ENCODE measurements around the gene RORB. TPM values are rescaled to one million over a fixed set of nuclear protein-coding genes. Genes with fewer than 3 reads are reported as not detected.

Gene RORB
- total RNA-seq, 4 donors from 2014 or later, result under 0.01 to 2.5 (median 0.94) TPM; not detected in 1

DNA sequence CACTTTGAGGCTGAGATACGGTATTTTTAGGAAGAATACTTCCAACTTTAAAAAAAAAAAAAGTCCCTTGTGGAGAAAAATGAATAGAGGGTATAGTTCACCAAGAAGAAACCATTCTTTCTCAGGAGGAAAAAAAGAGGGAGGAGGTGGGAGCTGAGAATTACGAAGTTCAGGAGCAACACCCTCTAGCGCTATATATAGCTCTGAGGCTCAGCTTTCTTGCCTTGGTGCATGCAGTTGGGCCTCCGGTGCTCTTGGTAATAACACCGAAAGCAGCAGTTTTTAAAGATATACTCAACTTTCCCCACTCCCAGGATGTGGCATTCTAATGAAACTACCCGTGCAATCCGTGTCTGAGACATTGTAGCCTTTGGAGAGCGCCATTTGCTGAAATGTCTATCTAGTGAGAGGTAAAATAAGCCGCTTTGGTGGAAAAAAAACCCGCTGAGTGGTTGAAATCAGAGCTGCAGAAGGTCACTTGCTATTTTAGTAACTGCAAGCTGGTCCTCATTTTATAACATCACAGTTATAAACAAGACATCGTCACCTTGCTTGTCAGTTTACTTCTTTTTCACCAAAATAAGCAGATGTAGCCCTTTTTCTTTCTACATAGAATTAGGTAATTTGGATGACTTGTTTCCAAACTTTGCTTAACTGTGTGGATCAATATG is 156.4 kb downstream of the RORB start:
- no peaks in the 10 kb centered on the region for H3K27me3 ChIP-seq
- no peaks in the 10 kb centered on the region for H3K9me3 ChIP-seq
- no peak for TF ChIP-seq POLR2A (IDR thresholded peaks at IDR 0.05)
- TF ChIP-seq, protein P1, sequence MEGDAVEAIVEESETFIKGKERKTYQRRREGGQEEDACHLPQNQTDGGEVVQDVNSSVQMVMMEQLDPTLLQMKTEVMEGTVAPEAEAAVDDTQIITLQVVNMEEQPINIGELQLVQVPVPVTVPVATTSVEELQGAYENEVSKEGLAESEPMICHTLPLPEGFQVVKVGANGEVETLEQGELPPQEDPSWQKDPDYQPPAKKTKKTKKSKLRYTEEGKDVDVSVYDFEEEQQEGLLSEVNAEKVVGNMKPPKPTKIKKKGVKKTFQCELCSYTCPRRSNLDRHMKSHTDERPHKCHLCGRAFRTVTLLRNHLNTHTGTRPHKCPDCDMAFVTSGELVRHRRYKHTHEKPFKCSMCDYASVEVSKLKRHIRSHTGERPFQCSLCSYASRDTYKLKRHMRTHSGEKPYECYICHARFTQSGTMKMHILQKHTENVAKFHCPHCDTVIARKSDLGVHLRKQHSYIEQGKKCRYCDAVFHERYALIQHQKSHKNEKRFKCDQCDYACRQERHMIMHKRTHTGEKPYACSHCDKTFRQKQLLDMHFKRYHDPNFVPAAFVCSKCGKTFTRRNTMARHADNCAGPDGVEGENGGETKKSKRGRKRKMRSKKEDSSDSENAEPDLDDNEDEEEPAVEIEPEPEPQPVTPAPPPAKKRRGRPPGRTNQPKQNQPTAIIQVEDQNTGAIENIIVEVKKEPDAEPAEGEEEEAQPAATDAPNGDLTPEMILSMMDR (IDR thresholded peaks at IDR 0.05), result no peak
- DNase-seq, result no peak
- H3K27ac ChIP-seq, result no peak overlapping the region
- no peak overlapping the region for H3K4me3 ChIP-seq
- no peaks in the 10 kb centered on the region for H3K36me3 ChIP-seq
- no peaks in the 10 kb centered on the region for H3K4me1 ChIP-seq

DNA sequence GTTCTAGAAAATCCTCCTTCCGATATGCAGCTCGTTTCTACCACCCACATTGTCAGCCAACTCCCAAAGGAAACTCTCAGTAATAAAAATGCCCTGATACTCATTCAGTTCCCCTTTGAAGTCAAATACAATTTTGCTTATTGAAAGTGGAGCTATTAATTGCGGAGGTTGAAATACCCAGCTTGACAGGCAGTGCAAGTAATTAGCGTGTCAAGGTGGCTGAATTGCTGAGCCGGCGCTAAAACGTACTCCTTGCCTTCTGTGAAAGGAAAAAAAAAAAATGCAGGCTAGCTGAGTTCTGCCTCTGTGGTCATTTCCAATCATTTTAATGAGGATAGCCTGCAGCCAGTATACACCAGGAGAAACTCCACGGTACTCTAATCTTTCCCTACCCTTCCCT is 165.5 kb downstream of the RORB start:
- TF ChIP-seq, protein P1 (IDR thresholded peaks at IDR 0.05), result no peak
- no peak for TF ChIP-seq POLR2A (IDR thresholded peaks at IDR 0.05)
- no peak overlapping the region for H3K4me3 ChIP-seq
- H3K36me3 ChIP-seq, result no peaks in the 10 kb centered on the region
- no peaks in the 10 kb centered on the region for H3K27me3 ChIP-seq
- no peaks in the 10 kb centered on the region for H3K9me3 ChIP-seq
- no peak overlapping the region for H3K27ac ChIP-seq
- DNase-seq, result no peak
- H3K4me1 ChIP-seq, result no peaks in the 10 kb centered on the region

DNA sequence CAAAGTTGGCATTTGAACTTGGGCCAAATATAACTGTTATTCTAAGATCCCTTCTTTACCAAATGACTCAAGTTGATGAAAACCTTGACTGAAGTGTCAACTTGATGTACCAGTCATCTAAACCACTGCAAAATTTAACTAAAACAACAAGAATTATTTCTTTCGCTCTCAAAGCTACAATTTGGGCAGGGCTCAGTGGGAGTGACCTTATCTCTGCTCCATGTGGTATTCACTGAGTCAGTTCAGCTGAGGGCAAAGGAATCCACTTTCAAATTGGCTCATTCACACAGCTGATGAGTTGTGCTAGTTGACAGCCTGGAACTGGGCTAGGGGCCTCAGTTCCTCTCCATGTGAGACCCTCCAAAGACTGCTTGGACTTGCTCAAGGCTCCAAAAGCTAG is 166.3 kb downstream of the RORB start:
- Histone ChIP-seq H3K4me1 (no peaks in the 10 kb centered on the region), H3K9me3 (no peaks in the 10 kb centered on the region), H3K36me3 (no peaks in the 10 kb centered on the region), H3K4me3 (no peak overlapping the region), H3K27me3 (no peaks in the 10 kb centered on the region), H3K27ac (no peak overlapping the region)
- DNase-seq, result no peak
- TF ChIP-seq POLR2A (IDR thresholded peaks at IDR 0.05), result no peak
- TF ChIP-seq, protein P1 (IDR thresholded peaks at IDR 0.05), result no peak

DNA sequence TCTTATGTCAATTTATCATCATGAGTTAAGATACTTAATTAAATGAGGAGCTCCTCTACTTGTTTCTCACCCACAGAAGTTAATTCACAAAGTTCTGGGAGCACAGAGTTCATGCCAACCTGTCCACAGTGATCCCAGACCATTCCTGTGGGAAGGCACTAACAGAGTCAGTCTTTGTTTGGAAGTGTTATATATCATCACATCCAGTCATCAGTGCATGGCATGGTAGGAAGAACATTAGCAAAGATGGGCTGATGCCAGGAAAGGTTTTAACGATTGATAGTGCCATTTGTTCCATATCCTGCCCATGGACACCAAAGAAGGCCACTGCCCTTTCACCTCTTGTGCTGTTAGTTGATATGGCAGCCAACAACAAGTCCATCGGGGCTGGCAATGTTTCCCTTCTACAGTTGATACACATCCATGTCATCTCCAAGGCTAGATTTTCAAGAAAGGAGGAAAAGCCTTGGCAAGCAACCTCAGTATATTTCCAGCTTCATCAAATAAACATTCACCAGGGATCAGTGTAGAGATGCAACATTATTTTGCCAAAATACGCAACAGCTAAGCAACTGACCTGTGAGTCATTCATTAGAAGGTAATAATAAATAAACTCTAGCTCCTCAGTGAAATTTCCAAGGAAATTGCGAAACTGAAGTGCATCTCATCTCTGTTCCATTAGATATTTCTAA is 169.6 kb downstream of the RORB start:
- Histone ChIP-seq H3K4me3 (no peak overlapping the region), H3K27ac (no peak overlapping the region), H3K36me3 (no peaks in the 10 kb centered on the region), H3K9me3 (no peaks in the 10 kb centered on the region), H3K4me1 (no peaks in the 10 kb centered on the region), H3K27me3 (no peaks in the 10 kb centered on the region)
- TF ChIP-seq, protein P1 (IDR thresholded peaks at IDR 0.05), result no peak
- no peak for TF ChIP-seq POLR2A (IDR thresholded peaks at IDR 0.05)
- DNase-seq, result no peak

DNA sequence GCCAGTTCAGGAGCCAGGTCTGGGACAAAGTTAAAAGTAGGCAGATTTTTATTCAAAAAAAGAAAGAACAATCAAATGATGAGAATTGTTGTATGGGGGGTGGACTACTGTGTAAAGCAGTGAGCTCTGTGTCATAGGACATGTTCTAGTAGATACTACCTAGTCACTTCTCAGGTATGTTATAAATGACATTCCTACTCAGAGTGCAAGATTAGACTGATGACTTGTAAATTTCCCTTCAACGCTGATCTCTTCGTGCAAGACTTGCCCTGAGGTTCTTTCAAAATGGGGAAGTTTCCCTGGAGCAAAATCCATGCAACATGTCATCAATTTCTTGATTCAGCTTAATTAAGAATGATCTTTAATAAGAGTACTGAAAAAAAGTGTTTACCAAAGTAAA is 175.1 kb downstream of the RORB start:
- Histone ChIP-seq H3K4me1 (no peaks in the 10 kb centered on the region), H3K9me3 (no peaks in the 10 kb centered on the region), H3K4me3 (no peak overlapping the region), H3K27me3 (no peaks in the 10 kb centered on the region), H3K36me3 (no peaks in the 10 kb centered on the region), H3K27ac (no peak overlapping the region)
- TF ChIP-seq, protein P1 (IDR thresholded peaks at IDR 0.05), result no peak
- no peak for TF ChIP-seq POLR2A (IDR thresholded peaks at IDR 0.05)
- DNase-seq, result no peak

All from Peyer's patch (tissue), 4 donors.